Suprapubic skin (tissue), 4 donors: Measurements from ENCODE around the gene WNT5B. TPM values are rescaled to one million over a fixed set of nuclear protein-coding genes. Genes with fewer than 3 reads are reported as not detected.
A peak's percentile ranks its signal among the peaks of the same experiment; 100 is the strongest.

Experiments used
- DNase-seq, 2 donors: peaks; one replicate each; pipeline ENCODE4 v3.0.0-alpha.2; 2019; ENCODE audit warnings: low spot score in 2 of 2
- H3K27ac ChIP-seq: fragments of 200-600 bp; sonication (generic); one replicate; pipeline ENCODE4 v1.5.1; 2019
- H3K27me3 ChIP-seq: fragments of 200-600 bp; sonication (generic); one replicate; pipeline ENCODE4 v1.5.1; 2019
- H3K36me3 ChIP-seq: fragments of 200-600 bp; sonication (generic); one replicate; pipeline ENCODE4 v1.5.1; 2019
- H3K4me1 ChIP-seq: fragments of 200-600 bp; sonication (generic); one replicate; pipeline ENCODE4 v1.5.1; 2019
- H3K4me3 ChIP-seq: fragments of 200-600 bp; sonication (generic); one replicate; pipeline ENCODE4 v1.5.1; 2019; ENCODE audit warnings: mild to moderate bottlenecking
- H3K9me3 ChIP-seq: fragments of 200-600 bp; sonication (generic); one replicate; pipeline ENCODE4 v1.5.1; 2019
- CTCF ChIP-seq, 2 donors: fragments of 200-600 bp in 1 of 2; fragments of 450-650 bp in 1 of 2; sonication (generic) in 1 of 2; IDR thresholded peaks; one replicate each; pipeline ENCODE4 v1.5.1; 2016 to 2019; ENCODE audit warnings: antibody characterized with exemption in 2 of 2, mild to moderate bottlenecking in 1 of 2, moderate library complexity in 1 of 2
- EP300 ChIP-seq: sonication (generic); formaldehyde crosslinking; IDR thresholded peaks from one replicate; pipeline ENCODE4 v1.6.1; 2017; ENCODE audit warnings: antibody characterized with exemption
- POLR2A ChIP-seq, 2 donors: fragments of 450-650 bp; IDR thresholded peaks; one replicate each; pipeline ENCODE4 v1.6.1; 2017; ENCODE audit warnings: antibody characterized with exemption in 2 of 2, mild to moderate bottlenecking in 2 of 2, moderate library complexity in 2 of 2
- POLR2AphosphoS5 ChIP-seq, 3 donors: sonication (generic); formaldehyde crosslinking; IDR thresholded peaks; one replicate each; pipeline ENCODE4 v1.6.1; 2017; ENCODE audit warnings: antibody characterized with exemption in 3 of 3
- WGBS: methylation state at CpG from one replicate; pipeline ENCODE4 v1.1.5; 2018; 5-methylcytosine and 5-hydroxymethylcytosine counted together
- total RNA-seq, 4 donors: library from RNA; depleted of rRNA; stranded (reverse); fragments of >200 nt; gene quantifications; one replicate each; pipeline ENCODE4 v1.1.0, GENCODE V29; 2016

WNT5B gene
- total RNA-seq, 4 donors from 2014 or later: 7.3 to 12.8 (median 8.3) TPM

- WGBS: 87% methylated on average over 3 of the region's 3 CpGs
Measured at GRCh38 chr12:1622406-1622805, 6.6 kb upstream of the WNT5B start.

GRCh38 chr12:1629338-1630132 is 504 bp downstream of the WNT5B start:
- DNase-seq: no peak
- Histone ChIP-seq H3K27me3 (no peaks in the 10 kb centered on the region), H3K4me3 (peak overlapping the region; percentile 61), H3K27ac (no peak overlapping the region), H3K4me1 (peaks cover 26% of the 10 kb centered on the region), H3K36me3 (no peaks in the 10 kb centered on the region), H3K9me3 (no peaks in the 10 kb centered on the region)
- no peak for TF ChIP-seq EP300
- TF ChIP-seq POLR2AphosphoS5 (IDR thresholded peaks at IDR 0.05): no peak
- no peak for TF ChIP-seq POLR2A (IDR thresholded peaks at IDR 0.05)
- no peak for TF ChIP-seq CTCF (IDR thresholded peaks at IDR 0.05)
- 30% methylated on average over 18 of the region's 32 CpGs for WGBS

More at GRCh38 chr12:1622406-1622805, 6.6 kb upstream of the WNT5B start:
- peaks cover 21% of the 10 kb centered on the region for H3K4me1 ChIP-seq
- H3K36me3 ChIP-seq: no peaks in the 10 kb centered on the region
- H3K4me3 ChIP-seq: no peak overlapping the region
- H3K9me3 ChIP-seq: no peaks in the 10 kb centered on the region
- H3K27ac ChIP-seq: no peak overlapping the region
- H3K27me3 ChIP-seq: no peaks in the 10 kb centered on the region
- TF ChIP-seq EP300 (no peak), CTCF (IDR thresholded peaks at IDR 0.05) (no peak), POLR2A (IDR thresholded peaks at IDR 0.05) (no peak), POLR2AphosphoS5 (IDR thresholded peaks at IDR 0.05) (no peak)
- no peak for DNase-seq

GRCh38 chr12:1630133-1630826 is 1.2 kb downstream of the WNT5B start:
- H3K27me3 ChIP-seq: no peaks in the 10 kb centered on the region
- peak overlapping the region; percentile 61 for H3K4me3 ChIP-seq
- 3% methylated on average over 11 of the region's 58 CpGs for WGBS
- H3K9me3 ChIP-seq: no peaks in the 10 kb centered on the region
- no peaks in the 10 kb centered on the region for H3K36me3 ChIP-seq
- H3K27ac ChIP-seq: no peak overlapping the region
- peaks cover 28% of the 10 kb centered on the region for H3K4me1 ChIP-seq
- TF ChIP-seq CTCF (IDR thresholded peaks at IDR 0.05) (peak in 1 of 2 donors; percentile 30), POLR2A (IDR thresholded peaks at IDR 0.05) (no peak)
- no peak for DNase-seq

DNA sequence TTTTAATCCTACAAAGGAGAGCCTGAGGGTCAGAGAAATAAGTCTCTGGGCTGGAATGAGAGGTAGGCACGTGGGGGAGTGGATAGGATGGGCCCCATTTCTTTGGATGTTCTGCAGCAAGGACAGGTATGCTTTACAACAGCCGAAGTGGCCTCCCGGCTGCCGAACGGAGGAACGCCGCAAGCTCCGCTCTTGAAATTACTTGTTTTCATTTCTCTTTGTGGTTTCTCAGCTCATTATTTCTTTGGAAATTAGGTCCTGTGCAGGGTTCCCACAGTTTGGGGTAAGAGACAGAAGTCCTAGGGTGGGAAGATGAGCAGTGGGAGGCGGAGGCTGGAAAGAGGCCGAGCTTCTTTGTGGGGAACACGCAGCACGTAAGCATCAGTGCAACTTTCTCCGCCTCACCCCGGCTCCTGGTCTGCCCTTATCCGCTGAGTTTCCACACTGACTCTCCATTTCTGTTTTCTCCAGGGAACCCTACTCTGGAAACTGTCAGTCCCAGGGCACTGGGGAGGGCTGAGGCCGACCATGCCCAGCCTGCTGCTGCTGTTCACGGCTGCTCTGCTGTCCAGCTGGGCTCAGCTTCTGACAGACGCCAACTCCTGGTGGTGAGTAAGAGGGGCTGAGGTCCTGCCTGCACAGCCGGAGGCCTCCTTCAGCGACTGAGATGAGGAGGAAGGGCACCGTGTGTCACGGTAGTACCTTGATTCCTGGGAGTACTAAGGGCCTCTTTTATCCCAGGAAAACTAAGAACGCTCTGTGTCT is 2.0 kb downstream of the WNT5B start:
- Histone ChIP-seq H3K4me1 (peaks cover 26% of the 10 kb centered on the region), H3K27me3 (no peaks in the 10 kb centered on the region), H3K4me3 (peak overlapping the region; percentile 61), H3K9me3 (no peaks in the 10 kb centered on the region), H3K27ac (no peak overlapping the region), H3K36me3 (peaks cover 3% of the 10 kb centered on the region)
- 53% methylated on average over 21 of the region's 23 CpGs for WGBS
- no peak for DNase-seq
- TF ChIP-seq POLR2AphosphoS5 (IDR thresholded peaks at IDR 0.05) (no peak), CTCF (IDR thresholded peaks at IDR 0.05) (no peak), EP300 (no peak), POLR2A (IDR thresholded peaks at IDR 0.05) (no peak)

DNA sequence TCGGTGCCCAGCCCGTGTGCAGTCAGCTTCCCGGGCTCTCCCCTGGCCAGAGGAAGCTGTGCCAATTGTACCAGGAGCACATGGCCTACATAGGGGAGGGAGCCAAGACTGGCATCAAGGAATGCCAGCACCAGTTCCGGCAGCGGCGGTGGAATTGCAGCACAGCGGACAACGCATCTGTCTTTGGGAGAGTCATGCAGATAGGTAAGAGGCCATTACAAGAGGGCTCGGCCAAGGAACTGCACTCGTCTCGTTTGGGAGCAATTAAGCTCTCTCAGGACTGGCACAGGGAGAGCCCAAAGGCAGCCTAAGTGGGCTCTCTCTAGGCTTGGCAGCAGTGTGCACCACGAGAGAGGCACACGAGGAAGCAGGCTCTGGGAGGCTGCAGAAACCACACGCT is 3.7 kb downstream of the WNT5B start:
- H3K9me3 ChIP-seq: no peaks in the 10 kb centered on the region
- H3K27ac ChIP-seq: no peak overlapping the region
- no peaks in the 10 kb centered on the region for H3K27me3 ChIP-seq
- peaks cover 26% of the 10 kb centered on the region for H3K4me1 ChIP-seq
- no peak for DNase-seq
- TF ChIP-seq POLR2AphosphoS5 (IDR thresholded peaks at IDR 0.05) (no peak), EP300 (no peak), POLR2A (IDR thresholded peaks at IDR 0.05) (no peak), CTCF (IDR thresholded peaks at IDR 0.05) (no peak)
- H3K4me3 ChIP-seq: no peak overlapping the region
- 88% methylated on average over 13 of the region's 14 CpGs for WGBS
- peaks cover 3% of the 10 kb centered on the region for H3K36me3 ChIP-seq
